Lower leg skin (tissue), 4 donors: Measurements from ENCODE around the gene MINK1. TPM values are rescaled to one million over a fixed set of nuclear protein-coding genes. Genes with fewer than 3 reads are reported as not detected.

Experiments
- DNase-seq, 2 donors: peaks; one replicate each; pipeline ENCODE4 v3.0.0-alpha.2; 2019; ENCODE audit warnings: low spot score in 2 of 2
- H3K4me3 ChIP-seq: fragments of 200-600 bp; sonication (generic); 2 replicates; pipeline ENCODE4 v1.5.1; 2017; ENCODE audit warnings: mild to moderate bottlenecking, low read depth; ENCODE audit not compliant: poor library complexity, severe bottlenecking
- POLR2A ChIP-seq, 2 donors: fragments of 450-650 bp; IDR thresholded peaks; one replicate each; pipeline ENCODE4 v1.6.1; 2016 to 2017; ENCODE audit warnings: antibody characterized with exemption in 2 of 2, mild to moderate bottlenecking in 1 of 2, moderate library complexity in 1 of 2
- WGBS, 2 donors: methylation state at CpG; one replicate each; pipeline ENCODE4 v1.1.5; 2018; 5-methylcytosine and 5-hydroxymethylcytosine counted together
- intact Hi-C: fragments of 100-400 bp; cut with DNase I; formaldehyde crosslinking; loops from one replicate; pipeline ENCODE4 v1.15.0; 2023; ENCODE audit warnings: low total_unique reads
- total RNA-seq, 4 donors: library from RNA; depleted of rRNA; stranded (reverse); fragments of >200 nt; gene quantifications; one replicate each; pipeline ENCODE4 v1.1.0, GENCODE V29; 2016
- TF ChIP-seq, protein P1 (sequence below), 3 donors: fragments of 450-650 bp; IDR thresholded peaks; one replicate each; pipeline ENCODE4 v1.5.1; 2016; ENCODE audit warnings: antibody characterized with exemption in 3 of 3, mild to moderate bottlenecking in 3 of 3, moderate library complexity in 2 of 3

MINK1 gene
- total RNA-seq, 4 donors from 2014 or later, result 128 to 208 (median 140) TPM

DNA sequence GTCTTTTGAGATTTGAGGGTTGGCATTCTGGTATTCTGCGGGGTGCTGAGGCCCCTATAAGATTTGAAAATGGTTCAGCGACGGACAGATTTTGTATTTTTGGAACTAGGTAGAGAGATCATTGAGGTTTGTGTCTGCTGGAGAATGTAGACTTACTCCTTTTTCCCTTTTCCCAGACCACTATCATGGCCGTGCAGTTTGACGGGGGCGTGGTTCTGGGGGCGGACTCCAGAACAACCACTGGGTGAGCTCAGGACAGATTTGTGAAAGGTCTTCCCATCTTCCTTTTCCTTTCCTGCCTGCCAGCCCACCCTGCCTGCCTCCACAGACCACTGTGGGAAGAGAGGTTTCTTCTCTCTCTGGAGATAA lies 36.6 kb upstream of the MINK1 start:
- TF ChIP-seq, protein P1, sequence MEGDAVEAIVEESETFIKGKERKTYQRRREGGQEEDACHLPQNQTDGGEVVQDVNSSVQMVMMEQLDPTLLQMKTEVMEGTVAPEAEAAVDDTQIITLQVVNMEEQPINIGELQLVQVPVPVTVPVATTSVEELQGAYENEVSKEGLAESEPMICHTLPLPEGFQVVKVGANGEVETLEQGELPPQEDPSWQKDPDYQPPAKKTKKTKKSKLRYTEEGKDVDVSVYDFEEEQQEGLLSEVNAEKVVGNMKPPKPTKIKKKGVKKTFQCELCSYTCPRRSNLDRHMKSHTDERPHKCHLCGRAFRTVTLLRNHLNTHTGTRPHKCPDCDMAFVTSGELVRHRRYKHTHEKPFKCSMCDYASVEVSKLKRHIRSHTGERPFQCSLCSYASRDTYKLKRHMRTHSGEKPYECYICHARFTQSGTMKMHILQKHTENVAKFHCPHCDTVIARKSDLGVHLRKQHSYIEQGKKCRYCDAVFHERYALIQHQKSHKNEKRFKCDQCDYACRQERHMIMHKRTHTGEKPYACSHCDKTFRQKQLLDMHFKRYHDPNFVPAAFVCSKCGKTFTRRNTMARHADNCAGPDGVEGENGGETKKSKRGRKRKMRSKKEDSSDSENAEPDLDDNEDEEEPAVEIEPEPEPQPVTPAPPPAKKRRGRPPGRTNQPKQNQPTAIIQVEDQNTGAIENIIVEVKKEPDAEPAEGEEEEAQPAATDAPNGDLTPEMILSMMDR (IDR thresholded peaks at IDR 0.05), result no peak
- no peak for TF ChIP-seq POLR2A (IDR thresholded peaks at IDR 0.05)
- H3K4me3 ChIP-seq, result peak overlapping the region; percentile 69
- 0 to 2% methylated on average over 7 of the region's 7 CpGs for WGBS, 2 donors
- no peak for DNase-seq
- intact Hi-C loops, result no loop called here

DNA sequence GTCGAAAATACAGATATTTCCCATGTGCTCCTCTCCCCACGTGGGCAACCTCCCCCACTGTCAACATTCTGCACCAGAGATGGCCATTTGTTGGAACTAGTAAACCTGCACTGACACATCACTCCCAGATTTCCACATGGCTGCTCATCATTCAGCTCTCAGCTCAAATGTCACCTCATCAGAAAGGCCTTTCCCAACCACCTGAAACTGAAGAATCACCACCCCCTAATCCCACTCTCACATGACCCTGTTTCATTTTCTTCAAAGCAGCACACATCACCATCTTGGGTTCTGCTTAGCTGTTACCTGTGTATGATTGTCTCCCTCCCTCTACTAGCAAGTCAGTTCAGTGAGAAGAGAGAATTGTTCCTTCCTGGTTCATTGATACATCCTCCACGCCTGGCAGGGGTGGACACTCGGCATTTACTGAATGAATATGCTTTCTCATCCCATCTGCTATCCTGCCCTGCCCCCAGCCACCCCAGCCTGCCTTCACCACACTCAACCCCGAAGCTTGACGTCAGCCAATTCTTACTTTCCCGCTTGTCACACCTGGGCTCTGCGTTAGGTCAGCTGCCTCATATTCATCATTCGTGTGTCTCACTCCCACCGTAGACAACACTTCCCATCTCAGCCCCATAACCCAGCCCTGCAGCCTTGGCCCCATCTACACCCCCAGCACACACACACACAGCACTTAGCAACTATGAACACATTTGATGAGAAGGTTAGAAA lies 32.5 kb upstream of the MINK1 start:
- TF ChIP-seq, protein P1 (IDR thresholded peaks at IDR 0.05), result no peak
- no peak for TF ChIP-seq POLR2A (IDR thresholded peaks at IDR 0.05)
- intact Hi-C loops, result no loop called here
- 67 to 85% methylated on average over 10 of the region's 10 CpGs for WGBS, 2 donors
- no peak for DNase-seq
- H3K4me3 ChIP-seq, result no peak overlapping the region

DNA sequence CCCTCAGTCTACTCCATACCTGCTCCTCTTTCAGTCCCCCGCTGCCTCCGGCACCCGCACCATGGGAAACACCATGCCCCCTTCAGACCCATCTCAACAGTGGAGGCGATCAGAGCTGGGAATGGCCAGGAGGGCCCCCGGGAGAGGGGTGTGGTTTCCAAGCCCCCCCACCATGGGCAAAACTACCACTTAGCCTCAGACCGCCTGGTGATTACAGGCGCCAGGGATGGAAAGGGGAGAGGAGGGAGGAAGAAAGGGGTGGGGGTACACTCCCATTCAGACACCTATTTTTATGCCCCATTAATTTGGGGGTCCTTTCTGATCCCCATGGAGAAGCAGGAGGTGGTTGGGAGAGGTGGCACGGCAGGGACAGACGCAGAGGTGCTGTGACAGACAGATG lies 30.9 kb upstream of the MINK1 start, which contains the start of gene C17orf114:
Gene C17orf114 (minus strand): TSS at position 101 of the 400 bp plus-strand sequence.
- H3K4me3 ChIP-seq, result no peak within 1 kb of the TSS
- intact Hi-C loops, result no loop called here
- WGBS, 2 donors, result 86% methylated on average over 9 of the region's 9 CpGs
- TF ChIP-seq, protein P1 (IDR thresholded peaks at IDR 0.05), result no peak
- no peak for TF ChIP-seq POLR2A (IDR thresholded peaks at IDR 0.05)
- DNase-seq, result no peak

DNA sequence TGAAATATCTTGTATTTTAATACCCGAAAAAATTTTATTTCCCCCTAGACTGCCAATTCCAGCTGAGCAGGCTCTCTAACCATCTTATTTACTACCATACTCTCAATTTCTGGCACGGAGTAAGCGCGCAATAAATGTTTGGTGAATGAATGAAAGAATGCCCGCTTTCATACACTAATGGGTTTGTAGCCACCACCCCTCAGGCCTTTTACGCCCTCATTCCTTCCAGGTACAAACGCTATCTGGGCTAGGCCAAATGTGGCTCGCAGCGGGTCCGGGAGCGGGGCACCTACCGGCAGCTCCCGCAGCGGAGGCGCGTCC lies 26.7 kb upstream of the MINK1 start:
- no peak for DNase-seq
- peak overlapping the region; percentile 55 for H3K4me3 ChIP-seq
- TF ChIP-seq, protein P1 (IDR thresholded peaks at IDR 0.05), result no peak
- TF ChIP-seq POLR2A (IDR thresholded peaks at IDR 0.05), result no peak
- intact Hi-C loops, result no loop called here
- 0 to 2% methylated on average over 12 to 16 of the region's 16 CpGs for WGBS, 2 donors

DNA sequence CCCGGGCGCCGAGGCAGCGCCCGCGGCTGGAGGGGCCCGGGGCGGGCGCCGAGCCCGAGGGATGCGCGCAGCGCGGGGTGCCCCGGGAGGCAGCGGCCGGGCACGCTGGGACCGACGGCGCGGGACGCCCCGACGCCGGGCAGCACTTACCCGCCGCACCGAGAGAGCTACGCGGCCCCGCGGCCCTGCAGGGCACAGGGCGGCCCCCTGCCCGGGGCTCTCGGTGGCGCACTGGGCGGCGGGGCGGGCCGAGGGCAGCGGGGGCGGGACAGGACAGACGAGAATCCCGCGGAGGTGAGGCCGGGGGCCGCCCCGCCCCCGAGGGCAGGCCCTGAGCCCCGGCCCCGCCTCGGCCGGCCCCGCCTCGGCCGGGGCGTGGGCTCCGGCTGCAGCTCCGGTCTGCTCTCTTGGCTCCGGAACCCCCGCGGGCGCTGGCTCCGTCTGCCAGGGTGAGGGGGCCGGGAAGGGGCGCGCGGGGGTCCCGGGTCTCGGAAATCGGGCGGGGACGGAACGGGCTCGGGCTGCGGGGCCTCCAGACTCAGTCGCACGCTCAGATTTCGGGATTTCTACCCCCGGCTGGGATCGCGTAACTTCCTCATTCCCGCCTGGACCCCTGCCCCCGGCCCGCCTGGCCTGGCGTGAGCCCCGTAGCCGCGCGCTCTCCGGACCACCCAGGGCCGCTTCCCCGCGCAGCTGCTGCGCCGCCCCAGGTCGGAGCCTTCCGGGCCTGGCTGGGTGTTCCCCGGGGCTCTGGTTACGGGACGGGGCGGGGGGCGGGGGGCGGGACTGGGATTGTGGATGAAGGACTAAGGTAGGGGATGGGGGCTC lies 26.1 kb upstream of the MINK1 start, which contains the start of gene PLD2:
Gene PLD2 (plus strand): TSS at position 376 of the 828 bp plus-strand sequence. CDS start 621 bp downstream, outside the sequence.
- intact Hi-C loops, result no loop called here
- peak within 1 kb of the TSS; percentile 55 for H3K4me3 ChIP-seq
- 0 to 1% methylated on average over 36 to 60 of the region's 106 CpGs for WGBS, 2 donors
- DNase-seq, result peak; percentile 76 to 96
- TF ChIP-seq POLR2A (IDR thresholded peaks at IDR 0.05), result no peak
- TF ChIP-seq, protein P1 (IDR thresholded peaks at IDR 0.05), result no peak
